ENCODE results near the gene MYOF. TPM values are rescaled to one million over a fixed set of nuclear protein-coding genes. Genes with fewer than 3 reads are reported as not detected.

MYOF gene
- total RNA-seq, 1 donor from 2014 or later, result 208 TPM

- H3K4me3 ChIP-seq (ENCODE audit: low read depth, low read length), result no peak overlapping the region
- DNase-seq (ENCODE audit: low read depth), result no peak
- TF ChIP-seq CTCF (conservative IDR thresholded peaks at IDR 0.05; ENCODE audit: low read depth, low read length), result no peak
These were observed 73.4 kb downstream of the MYOF start for GRCh38 chr10:93408783-93409182.

- no peak overlapping the region for H3K4me3 ChIP-seq (ENCODE audit: low read depth, low read length)
- no peak for TF ChIP-seq CTCF (conservative IDR thresholded peaks at IDR 0.05; ENCODE audit: low read depth, low read length)
- no peak for DNase-seq (ENCODE audit: low read depth)
These were observed 75.6 kb downstream of the MYOF start for GRCh38 chr10:93406364-93407145.

GRCh38 chr10:93404048-93404354, 78.1 kb downstream of the MYOF start:
- no peak for TF ChIP-seq CTCF (conservative IDR thresholded peaks at IDR 0.05; ENCODE audit: low read depth, low read length)
- no peak for DNase-seq (ENCODE audit: low read depth)
- H3K4me3 ChIP-seq (ENCODE audit: low read depth, low read length), result no peak overlapping the region

- no peak overlapping the region for H3K4me3 ChIP-seq (ENCODE audit: low read depth, low read length)
- no peak for TF ChIP-seq CTCF (conservative IDR thresholded peaks at IDR 0.05; ENCODE audit: low read depth, low read length)
- no peak for DNase-seq (ENCODE audit: low read depth)
These were observed 78.7 kb downstream of the MYOF start for GRCh38 chr10:93403152-93404047.

- DNase-seq (ENCODE audit: low read depth), result no peak
- no peak for TF ChIP-seq CTCF (conservative IDR thresholded peaks at IDR 0.05; ENCODE audit: low read depth, low read length)
These were observed 79.9 kb downstream of the MYOF start for GRCh38 chr10:93402192-93402591.

GRCh38 chr10:93398528-93398927, 83.6 kb downstream of the MYOF start:
- no peak for DNase-seq (ENCODE audit: low read depth)
- no peak overlapping the region for H3K4me3 ChIP-seq (ENCODE audit: low read depth, low read length)
- TF ChIP-seq CTCF (conservative IDR thresholded peaks at IDR 0.05; ENCODE audit: low read depth, low read length), result no peak

More at GRCh38 chr10:93402192-93402591, 79.9 kb downstream of the MYOF start:
- H3K4me3 ChIP-seq (ENCODE audit: low read depth, low read length), result no peak overlapping the region

All from epithelial cell of proximal tubule (primary cell).